SK-MEL-5 (cell line): ENCODE results near the gene ZNF778. TPM values are rescaled to one million over a fixed set of nuclear protein-coding genes. Genes with fewer than 3 reads are reported as not detected.
"Not testable (repeated sequence)": the region's sequence is repeated elsewhere in the genome, so short reads cannot be mapped to it uniquely, and the experiment has no call there.

Experiments
- DNase-seq: peaks from one replicate; pipeline ENCODE4 v3.0.0-alpha.2; 2016; ENCODE audit warnings: low read depth, low spot score
- in situ Hi-C: cut with HindIII; loops from 2 replicates; pipeline ENCODE4 v1.10.0; 2016; ENCODE audit warnings: low sequenced_read_pairs, high pct_unique_total_duplicates, low pct_unique_long_range_greater_than_20kb
- total RNA-seq: library from RNA; depleted of rRNA; stranded (reverse); fragments of >200 nt; shearing (Covaris generic); gene quantifications from 2 replicates; pipeline ENCODE4 v1.2.3, GENCODE V29; 2014

The ZNF778 gene
- total RNA-seq, 1 experiment from 2014 or later: 5.2 TPM

DNA sequence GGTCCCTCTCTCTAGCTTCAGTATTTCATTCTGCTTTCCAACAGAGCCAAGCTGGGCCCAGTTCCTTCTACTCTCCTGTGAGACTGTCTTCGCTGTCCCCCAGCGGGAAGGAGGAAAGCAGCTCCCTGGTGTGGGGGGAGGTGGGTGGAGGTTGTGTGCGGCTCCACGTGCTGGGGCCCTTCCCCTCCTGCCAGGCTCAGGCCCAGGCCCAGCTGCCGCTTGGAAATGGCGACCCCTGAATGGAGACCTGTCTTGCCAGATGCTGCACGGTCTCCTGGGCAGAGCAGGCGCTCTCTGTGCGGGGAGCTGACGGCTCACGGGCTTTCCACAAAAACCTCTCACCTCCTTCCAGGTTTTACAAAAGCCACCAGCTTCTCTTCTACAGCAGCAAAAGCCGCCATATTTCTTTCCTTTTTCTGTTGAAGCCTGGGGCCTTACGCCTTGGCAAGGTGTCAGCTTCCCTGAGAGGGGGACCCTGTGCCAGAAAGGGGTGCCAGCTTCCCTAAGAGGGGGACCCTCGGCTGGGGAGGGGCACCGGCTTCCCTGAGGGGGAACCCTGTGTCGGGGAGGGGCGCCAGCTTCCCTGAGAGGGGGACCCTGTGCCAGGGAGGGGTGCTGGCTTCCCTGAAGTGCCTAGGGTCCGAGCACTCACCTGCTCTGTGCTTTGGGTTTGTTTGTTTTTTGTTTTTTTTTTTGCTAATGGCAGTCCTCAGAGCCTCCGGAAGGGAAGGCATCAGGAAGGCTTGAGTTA lies 47.5 kb downstream of the ZNF778 start:
- DNase-seq: no peak
- in situ Hi-C loops: no loop called here

DNA sequence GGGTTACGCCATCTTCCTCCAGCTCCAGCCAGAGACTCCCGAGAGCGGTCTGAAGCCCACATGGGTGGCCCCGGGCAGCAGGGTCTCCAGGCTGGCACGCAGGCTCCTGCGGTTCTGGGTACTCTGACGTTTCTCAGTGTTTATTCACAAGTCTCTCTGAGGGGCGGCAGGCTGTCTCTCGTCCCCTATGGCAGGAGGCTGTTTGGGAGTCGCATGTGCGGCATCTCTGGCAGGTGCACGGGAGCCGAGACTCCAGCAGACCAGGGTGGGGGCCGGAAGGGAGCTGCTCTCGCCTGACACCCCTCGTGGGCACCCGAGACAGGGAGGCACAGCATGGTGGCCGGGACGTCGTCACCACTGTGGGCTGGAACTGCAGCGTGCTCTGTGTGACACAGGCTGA lies 48.1 kb downstream of the ZNF778 start:
- DNase-seq: no peak

GRCh38 chr16:89266521-89267134 lies 49.1 kb downstream of the ZNF778 start:
- no peak for DNase-seq
- in situ Hi-C loops: no loop called here

More for the DNA sequence above, 48.1 kb downstream of the ZNF778 start:
- in situ Hi-C loops: no loop called here

DNA sequence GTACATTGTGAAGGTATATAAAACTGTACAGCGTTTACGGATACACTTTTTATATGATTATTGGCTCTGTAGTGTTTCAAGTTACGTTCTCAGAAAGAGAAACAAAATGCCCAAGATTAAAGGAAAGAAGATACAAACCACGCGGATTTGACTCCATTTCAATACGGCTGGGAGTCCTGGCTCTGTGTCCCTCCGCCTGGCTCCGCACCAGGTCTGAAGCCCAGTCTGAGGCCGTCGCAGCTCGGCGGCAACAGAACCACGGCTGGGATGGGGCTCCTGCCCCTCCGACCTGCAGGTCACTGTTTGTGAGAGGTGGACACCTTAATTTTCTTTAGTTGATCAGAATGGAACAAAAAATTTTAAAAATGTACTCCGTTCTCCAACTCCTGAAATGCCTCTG lies 50.2 kb downstream of the ZNF778 start:
- DNase-seq, in situ Hi-C loops: not testable (repeated sequence)

DNA sequence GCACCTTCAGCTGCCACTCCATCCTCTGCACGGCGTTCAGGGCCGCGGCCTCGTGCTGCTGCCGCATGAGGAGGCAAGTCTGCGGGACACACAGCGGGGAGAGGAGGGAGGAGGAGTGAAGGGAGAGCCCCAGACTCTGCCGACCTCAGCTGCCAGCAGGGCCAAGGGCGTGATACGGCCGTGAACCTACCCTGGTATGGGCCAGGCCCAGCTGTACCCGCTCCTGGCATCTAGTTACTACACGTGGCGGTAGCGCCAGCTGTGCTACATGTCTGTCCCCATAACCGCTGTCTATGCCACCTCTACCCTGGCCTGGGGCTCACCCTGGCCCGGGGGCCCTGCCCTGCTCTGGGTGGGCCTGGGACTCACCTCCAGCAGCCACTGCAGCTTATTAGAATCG lies 51.1 kb downstream of the ZNF778 start:
- in situ Hi-C loops: no loop called here
- no peak for DNase-seq

GRCh38 chr16:89268987-89269735 lies 51.7 kb downstream of the ZNF778 start:
- DNase-seq: no peak
- in situ Hi-C loops: no loop called here

GRCh38 chr16:89269805-89270665 lies 52.5 kb downstream of the ZNF778 start:
- DNase-seq: no peak

GRCh38 chr16:89270666-89271345 lies 53.3 kb downstream of the ZNF778 start:
- DNase-seq: no peak
- in situ Hi-C loops: no loop called here

More at GRCh38 chr16:89269805-89270665, 52.5 kb downstream of the ZNF778 start:
- in situ Hi-C loops: no loop called here

DNA sequence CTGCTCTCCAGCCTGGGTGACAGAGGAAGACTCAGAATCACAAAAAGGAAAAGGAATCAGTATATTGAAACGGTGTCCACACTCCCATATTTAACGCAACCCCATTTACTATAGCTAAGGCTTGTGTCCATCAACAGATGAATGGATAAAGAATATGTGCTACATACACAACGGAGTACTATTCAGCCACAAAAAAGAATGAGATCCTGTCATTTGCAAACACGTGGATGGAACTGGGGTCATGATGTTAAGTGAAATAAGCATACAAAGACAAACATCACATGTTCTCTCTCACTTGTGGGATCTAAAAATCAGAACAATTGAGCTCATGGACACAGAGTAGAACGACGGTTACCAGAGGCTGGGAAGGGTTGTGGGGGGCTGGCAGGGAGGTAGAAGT lies 55.1 kb downstream of the ZNF778 start:
- in situ Hi-C loops: no loop called here
- no peak for DNase-seq

DNA sequence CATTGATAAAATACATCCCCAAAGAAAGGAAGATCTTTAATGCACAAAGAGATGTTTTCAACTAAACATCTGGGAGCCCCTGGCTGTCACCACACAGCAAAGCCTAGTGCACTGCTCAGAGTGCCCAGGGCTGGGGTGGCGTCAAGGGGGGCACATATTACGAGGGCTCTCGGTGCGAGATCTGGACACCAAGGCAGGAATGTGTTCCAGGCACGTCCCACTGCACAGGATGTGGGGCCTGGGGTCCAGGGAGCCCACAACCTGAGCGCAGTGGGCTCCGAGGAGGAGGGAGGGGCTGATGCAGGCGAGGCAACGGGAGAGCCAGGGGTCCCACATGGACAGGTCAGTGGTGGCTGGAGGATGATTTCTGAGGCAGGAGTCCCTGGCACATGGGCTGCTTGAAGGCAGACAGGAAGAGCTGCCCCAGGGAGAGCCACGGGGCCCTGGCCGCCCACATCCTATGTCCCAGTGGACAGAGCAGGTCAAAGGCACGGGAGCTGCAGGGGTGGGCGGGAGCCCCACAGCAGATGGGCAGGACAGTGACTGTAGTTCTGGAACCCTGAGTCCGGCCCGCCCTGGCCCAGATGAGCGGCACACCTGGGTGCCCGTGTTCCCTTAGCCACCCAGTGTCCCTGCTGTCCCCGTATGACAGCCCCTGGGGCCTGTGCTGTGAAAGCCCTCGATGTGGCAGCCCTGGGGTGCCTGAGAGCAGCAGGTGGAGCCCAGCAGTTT lies 56.4 kb downstream of the ZNF778 start:
- no peak for DNase-seq
- in situ Hi-C loops: no loop called here

- no peak for DNase-seq
- in situ Hi-C loops: no loop called here
Measured at GRCh38 chr16:89274561-89275283, 57.2 kb downstream of the ZNF778 start.

- in situ Hi-C loops: no loop called here
- no peak for DNase-seq
Measured at GRCh38 chr16:89275284-89275584, 57.7 kb downstream of the ZNF778 start.

- in situ Hi-C loops: no loop called here
- DNase-seq: no peak
Measured at GRCh38 chr16:89275837-89276720, 58.6 kb downstream of the ZNF778 start.

- in situ Hi-C loops: no loop called here
- DNase-seq: no peak
Measured at GRCh38 chr16:89277049-89277448, 59.5 kb downstream of the ZNF778 start.

DNA sequence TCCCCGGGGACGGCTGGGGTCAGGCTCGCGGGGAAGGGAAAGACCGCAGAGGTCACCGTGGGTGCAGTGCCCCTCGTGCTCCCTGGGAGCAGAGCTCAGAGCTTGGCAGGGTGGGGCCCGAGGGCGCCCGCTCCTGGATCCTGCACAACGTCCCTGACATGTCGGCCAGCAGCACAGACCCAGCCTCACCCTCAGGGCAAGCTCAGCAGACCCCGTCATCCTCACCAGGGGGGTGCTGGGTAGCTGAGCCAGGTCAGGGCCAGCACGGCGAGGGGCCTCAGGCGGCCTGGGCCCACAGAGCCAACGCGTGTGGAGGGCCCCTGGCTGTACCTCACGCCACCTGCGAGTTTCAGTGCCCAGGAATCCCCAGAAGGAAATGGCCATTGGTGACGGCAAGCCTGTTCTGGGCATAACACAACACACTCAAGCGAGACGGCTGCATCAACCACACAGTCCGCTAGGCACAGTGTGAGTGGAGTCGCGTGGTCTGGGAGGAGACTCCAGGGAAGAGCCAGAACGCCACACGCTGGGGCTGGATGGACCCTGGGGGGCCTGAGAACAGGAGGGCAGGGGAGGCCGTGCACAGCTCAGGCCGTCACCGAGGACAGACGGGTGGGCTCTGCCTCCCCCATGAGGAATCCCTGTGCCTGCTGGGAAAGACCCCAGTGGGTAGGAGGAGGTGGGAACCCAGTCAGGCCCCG lies 60.3 kb downstream of the ZNF778 start:
- in situ Hi-C loops: no loop called here
- DNase-seq: no peak
